Activated CD4-positive, alpha-beta T cell treated with anti-CD3 and anti-CD28 coated beads, Interleukin-10, Interleukin-2, amounts not matched to agents 100 ng/mL and 50 ng/mL, durations not matched to agents 16 hours and 8 hours (primary cell): Measurements from ENCODE around the gene ROR2.
"Not testable (repeated sequence)": the region's sequence is repeated elsewhere in the genome, so short reads cannot be mapped to it uniquely, and the experiment has no call there.

ENCODE experiments used
- DNase-seq: peaks from one replicate; pipeline ENCODE4 v3.0.0-alpha.2; 2020

ROR2 gene

GRCh38 chr9:91814753-91815152 is 135.3 kb downstream of the ROR2 start:
- no peak for DNase-seq

GRCh38 chr9:91814201-91814600 is 135.8 kb downstream of the ROR2 start:
- no peak for DNase-seq

GRCh38 chr9:91813176-91813795 is 136.7 kb downstream of the ROR2 start:
- DNase-seq, result no peak

- no peak for DNase-seq
Observed at GRCh38 chr9:91812191-91812590, 137.8 kb downstream of the ROR2 start.

- DNase-seq, result no peak
Observed at GRCh38 chr9:91811024-91811909, 138.8 kb downstream of the ROR2 start.

- no peak for DNase-seq
Observed at GRCh38 chr9:91810286-91810905, 139.6 kb downstream of the ROR2 start.

GRCh38 chr9:91809581-91810285 is 140.3 kb downstream of the ROR2 start:
- DNase-seq, result no peak

GRCh38 chr9:91807643-91808246 is 142.3 kb downstream of the ROR2 start:
- no peak for DNase-seq

- DNase-seq, result no peak
Observed at GRCh38 chr9:91805031-91805430, 145.0 kb downstream of the ROR2 start.

GRCh38 chr9:91803970-91804752 is 145.9 kb downstream of the ROR2 start:
- DNase-seq, result no peak

- peak; percentile 4 for DNase-seq
Observed at GRCh38 chr9:91803151-91803940, 146.7 kb downstream of the ROR2 start.

GRCh38 chr9:91802391-91802790 is 147.6 kb downstream of the ROR2 start:
- DNase-seq, result no peak

GRCh38 chr9:91800473-91801030 is 149.5 kb downstream of the ROR2 start:
- no peak for DNase-seq

GRCh38 chr9:91799113-91799744 is 150.8 kb downstream of the ROR2 start:
- DNase-seq, result no peak

GRCh38 chr9:91798273-91799112 is 151.5 kb downstream of the ROR2 start:
- DNase-seq, result peak; percentile 69

- not testable (repeated sequence) for DNase-seq
Observed at GRCh38 chr9:91797517-91797916, 152.5 kb downstream of the ROR2 start.

GRCh38 chr9:91796516-91796915 is 153.5 kb downstream of the ROR2 start:
- DNase-seq, result peak; percentile 49

GRCh38 chr9:91795598-91796241 is 154.3 kb downstream of the ROR2 start:
- DNase-seq, result no peak

- DNase-seq, result not testable (repeated sequence)
Observed at GRCh38 chr9:91793371-91793770, 156.7 kb downstream of the ROR2 start.
